NCI-H82 (cell line): ENCODE data around the gene TGIF1.

Experiments
- DNase-seq: peaks from one replicate; lab custom pipeline; 2025; lab: John Stamatoyannopoulos, UW

The TGIF1 gene

GRCh38 chr18:3482258-3482657 lies 32.3 kb downstream of the TGIF1 start:
- no peak for DNase-seq

- no peak for DNase-seq
Observed at GRCh38 chr18:3485153-3486149, 35.5 kb downstream of the TGIF1 start.

- no peak for DNase-seq
Observed at GRCh38 chr18:3486512-3486911, 36.5 kb downstream of the TGIF1 start.

GRCh38 chr18:3489462-3489861 lies 39.5 kb downstream of the TGIF1 start:
- no peak for DNase-seq

GRCh38 chr18:3491981-3492555 lies 42.1 kb downstream of the TGIF1 start:
- no peak for DNase-seq

- no peak for DNase-seq
Observed at GRCh38 chr18:3492721-3493120, 42.7 kb downstream of the TGIF1 start.

- peak; percentile 12 for DNase-seq
Observed at GRCh38 chr18:3493501-3494244, 43.7 kb downstream of the TGIF1 start.

GRCh38 chr18:3494245-3494526 lies 44.2 kb downstream of the TGIF1 start:
- DNase-seq, result no peak

GRCh38 chr18:3494569-3494968 lies 44.6 kb downstream of the TGIF1 start:
- no peak for DNase-seq

- DNase-seq, result no peak
Observed at GRCh38 chr18:3495691-3496430, 45.9 kb downstream of the TGIF1 start.

GRCh38 chr18:3498698-3499471 lies 48.9 kb downstream of the TGIF1 start:
- DNase-seq, result no peak

GRCh38 chr18:3499501-3499900 lies 49.5 kb downstream of the TGIF1 start:
- no peak for DNase-seq

GRCh38 chr18:3500016-3500415 lies 50.0 kb downstream of the TGIF1 start:
- DNase-seq, result no peak

- no peak for DNase-seq
Observed at GRCh38 chr18:3502650-3503049, 52.7 kb downstream of the TGIF1 start.

- DNase-seq, result no peak
Observed at GRCh38 chr18:3504637-3505036, 54.7 kb downstream of the TGIF1 start.

- no peak for DNase-seq
Observed at GRCh38 chr18:3508576-3509549, 58.9 kb downstream of the TGIF1 start.
